SU-DHL-6 (cell line): Measurements from ENCODE around the gene FAM184A.

Experiments
- H2AFZ ChIP-seq: fragments of 200-600 bp; sonication (generic); 2 replicates; pipeline ENCODE4 v1.6.1; 2014; ENCODE audit warnings: low read depth, mild to moderate bottlenecking, moderate library complexity, mixed read lengths, antibody characterized with exemption, low read length; ENCODE audit not compliant: severe bottlenecking
- H3F3A ChIP-seq: fragments of 200-600 bp; shearing (Covaris generic); 2 replicates; pipeline ENCODE4 v1.6.0; 2016; ENCODE audit warnings: antibody characterized with exemption, mild to moderate bottlenecking; ENCODE audit not compliant: insufficient read depth
- H3K27ac ChIP-seq: fragments of 200-600 bp; sonication (generic); 2 replicates; pipeline ENCODE4 v1.5.1; 2016; ENCODE audit warnings: low read depth, mild to moderate bottlenecking, low read length, moderate library complexity, mixed read lengths
- H3K27me3 ChIP-seq: fragments of 200-600 bp; sonication (generic), shearing (Covaris generic); 2 replicates; pipeline ENCODE4 v1.6.0; 2014; ENCODE audit warnings: mild to moderate bottlenecking, low read length
- H3K36me3 ChIP-seq: fragments of 200-600 bp; sonication (generic); 2 replicates; pipeline ENCODE4 v1.6.1; 2014; ENCODE audit warnings: mild to moderate bottlenecking, low read length, mixed read lengths
- H3K4me2 ChIP-seq: fragments of 300-600, 200-600 bp; shearing (Covaris generic), sonication (generic); 2 replicates; pipeline ENCODE4 v1.6.0; 2014; ENCODE audit warnings: low read length, low read depth, mild to moderate bottlenecking; ENCODE audit not compliant: poor library complexity, severe bottlenecking
- H3K4me3 ChIP-seq: fragments of 200-600 bp; sonication (generic); 2 replicates; pipeline ENCODE4 v1.5.1; 2014; ENCODE audit warnings: antibody characterized with exemption, low read length, mild to moderate bottlenecking, mixed read lengths; ENCODE audit not compliant: insufficient read depth, poor library complexity, severe bottlenecking
- H3K79me2 ChIP-seq: fragments of 200-600 bp; sonication (generic); 2 replicates; pipeline ENCODE4 v1.6.1; 2014; ENCODE audit warnings: mild to moderate bottlenecking, low read length, moderate library complexity; ENCODE audit not compliant: insufficient read depth
- H3K9ac ChIP-seq: fragments of 200-600 bp; sonication (generic); 2 replicates; pipeline ENCODE4 v1.7.0; 2014; ENCODE audit warnings: mild to moderate bottlenecking, low read length
- H3K9me2 ChIP-seq: fragments of 200-600 bp; sonication (generic); replicated peaks from 2 replicates; pipeline ENCODE4 v1.6.1; 2014; ENCODE audit warnings: low read length; ENCODE audit not compliant: insufficient read depth
- H3K9me3 ChIP-seq: fragments of 200-600 bp; sonication (generic); 2 replicates; pipeline ENCODE4 v1.6.1; 2014; ENCODE audit warnings: low read length, mixed read lengths; ENCODE audit not compliant: insufficient read depth
- H4K20me1 ChIP-seq: fragments of 200-600 bp; sonication (generic); 2 replicates; pipeline ENCODE4 v1.6.1; 2014; ENCODE audit warnings: low read depth, mild to moderate bottlenecking, antibody characterized with exemption, low read length, moderate library complexity, mixed read lengths
- CTCF ChIP-seq: fragments of 200-600 bp; sonication (generic); IDR thresholded peaks from one replicate; pipeline ENCODE4 v1.5.1; 2017; ENCODE audit warnings: antibody characterized with exemption, mild to moderate bottlenecking, low read length, moderate library complexity; ENCODE audit not compliant: insufficient read depth, poor library complexity, severe bottlenecking
- EZH2phosphoT487 ChIP-seq: fragments of 200-600 bp; sonication (generic), shearing (Covaris generic); conservative IDR thresholded peaks from 2 replicates; pipeline ENCODE4 v1.6.1; 2018; ENCODE audit warnings: mild to moderate bottlenecking, antibody characterized with exemption, low read length, moderate library complexity, mixed read lengths

FAM184A gene

GRCh38 chr6:119067091-119067490 lies 11.4 kb downstream of the FAM184A start:
- no peaks in the 10 kb centered on the region for H3F3A ChIP-seq
- no peaks in the 10 kb centered on the region for H4K20me1 ChIP-seq
- no peaks in the 10 kb centered on the region for H3K79me2 ChIP-seq
- H3K9ac ChIP-seq, result no peak overlapping the region
- H3K4me2 ChIP-seq, result no peak overlapping the region
- H3K9me2 ChIP-seq, result no peaks in the 10 kb centered on the region
- no peaks in the 10 kb centered on the region for H3K36me3 ChIP-seq
- H2AFZ ChIP-seq, result no peak overlapping the region
- H3K4me3 ChIP-seq, result no peak overlapping the region
- TF ChIP-seq EZH2phosphoT487 (no peak), CTCF (no peak)
- no peaks in the 10 kb centered on the region for H3K27me3 ChIP-seq
- no peak overlapping the region for H3K27ac ChIP-seq
- no peaks in the 10 kb centered on the region for H3K9me3 ChIP-seq

- Histone ChIP-seq H3K27me3 (no peaks in the 10 kb centered on the region), H3K36me3 (no peaks in the 10 kb centered on the region), H4K20me1 (no peaks in the 10 kb centered on the region), H3K9me3 (no peaks in the 10 kb centered on the region), H3F3A (no peaks in the 10 kb centered on the region), H3K27ac (no peak overlapping the region), H3K4me2 (no peak overlapping the region), H3K4me3 (no peak overlapping the region), H3K9me2 (no peaks in the 10 kb centered on the region), H3K79me2 (no peaks in the 10 kb centered on the region), H2AFZ (no peak overlapping the region), H3K9ac (no peak overlapping the region)
- TF ChIP-seq CTCF (no peak), EZH2phosphoT487 (no peak)
Measured at GRCh38 chr6:119066517-119066916, 11.9 kb downstream of the FAM184A start.

GRCh38 chr6:119065955-119066354 lies 12.5 kb downstream of the FAM184A start:
- no peaks in the 10 kb centered on the region for H3K9me2 ChIP-seq
- H3K79me2 ChIP-seq, result no peaks in the 10 kb centered on the region
- no peak for TF ChIP-seq CTCF
- TF ChIP-seq EZH2phosphoT487, result no peak
- H3F3A ChIP-seq, result no peaks in the 10 kb centered on the region
- no peaks in the 10 kb centered on the region for H4K20me1 ChIP-seq
- no peaks in the 10 kb centered on the region for H3K9me3 ChIP-seq
- no peaks in the 10 kb centered on the region for H3K27me3 ChIP-seq
- H3K36me3 ChIP-seq, result no peaks in the 10 kb centered on the region
- no peak overlapping the region for H3K4me3 ChIP-seq
- H3K27ac ChIP-seq, result no peak overlapping the region
- H3K9ac ChIP-seq, result no peak overlapping the region
- no peak overlapping the region for H3K4me2 ChIP-seq
- no peak overlapping the region for H2AFZ ChIP-seq
